Measurements from ENCODE around the gene POLR3B. TPM values are rescaled to one million over a fixed set of nuclear protein-coding genes. Genes with fewer than 3 reads are reported as not detected.

Gene POLR3B
- total and polyA plus RNA-seq, 10 of the 15 experiments (the other 5 are each of a cell fraction or from before 2014, with no cell fraction given), result 2.3 to 10.5 (median 8.0) TPM

- FAIRE-seq (no peak), DNase-seq (ENCODE audit: low read depth, low spot score) (no peak), ATAC-seq (no peak)
- Histone ChIP-seq H3K27me3 (replicated peaks in 1 of 2; ENCODE audit: control insufficient read depth in 2 of 2, insufficient read depth in 2 of 2, low read length in 1 of 2) (no peaks in the 10 kb centered on the region), H3K4me1 (ENCODE audit: control insufficient read depth, insufficient read depth, low read length) (peaks cover 6% of the 10 kb centered on the region; the same call in 1 of the 2 replicates), H3K27ac (ENCODE audit: control insufficient read depth, insufficient read depth) (no peak overlapping the region), H4K20me1 (ENCODE audit: control insufficient read depth, insufficient read depth) (no peaks in the 10 kb centered on the region), H3K9ac (ENCODE audit: control insufficient read depth, insufficient read depth, low read length) (no peak overlapping the region), H3K4me3 (no peak overlapping the region), H3K9me3 (replicated peaks; ENCODE audit: control insufficient read depth, insufficient read depth, low read length) (no peaks in the 10 kb centered on the region), H2AFZ (ENCODE audit: control insufficient read depth, low read depth, low read length) (no peak overlapping the region), H3K36me3 (ENCODE audit: control insufficient read depth in 2 of 2, insufficient read depth in 2 of 2, low read length in 1 of 2) (no peaks in the 10 kb centered on the region), H3K79me2 (ENCODE audit: control insufficient read depth, insufficient read depth, low read length) (no peaks in the 10 kb centered on the region), H3K4me2 (ENCODE audit: control insufficient read depth, insufficient read depth) (no peak overlapping the region)
- ChIA-PET POLR2A (no interaction called here), RAD21 (ENCODE audit: unreplicated experiment) (no interaction called here), CTCF (interaction anchor here (0.7 kb wide), 1 partner anchor 922 kb away, joined by 3 read pairs; no protein-coding TSS in a partner anchor), SMC1A (ENCODE audit: uncharacterized antibody, unreplicated experiment) (interaction anchor here (1.0 to 1.7 kb wide), 2 partner anchors 10 to 81 kb away, joined by 5 read pairs; no protein-coding TSS in a partner anchor)
- intact Hi-C loops (cut with micrococcal nuclease; ENCODE audit: unreplicated experiment), result no loop called here
- BruUV-seq (replicated peaks), result no TSS peak
- TF ChIP-seq ASH2L (IDR thresholded peaks at IDR 0.05; ENCODE audit: borderline replicate concordance, low read depth), result no peak
- TF ChIP-seq STAT3 (IDR thresholded peaks at IDR 0.05; ENCODE audit: low read depth, low read length), result no peak
- TF ChIP-seq MAX (IDR thresholded peaks at IDR 0.05; ENCODE audit: low read depth, low read length), result no peak
- no peak for TF ChIP-seq MEF2B (IDR thresholded peaks at IDR 0.05; ENCODE audit: partially characterized antibody, poor library complexity, severe bottlenecking)
- TF ChIP-seq SREBF2 (IDR thresholded peaks at IDR 0.05; ENCODE audit: low read length), result no peak
- TF ChIP-seq, protein P1, sequence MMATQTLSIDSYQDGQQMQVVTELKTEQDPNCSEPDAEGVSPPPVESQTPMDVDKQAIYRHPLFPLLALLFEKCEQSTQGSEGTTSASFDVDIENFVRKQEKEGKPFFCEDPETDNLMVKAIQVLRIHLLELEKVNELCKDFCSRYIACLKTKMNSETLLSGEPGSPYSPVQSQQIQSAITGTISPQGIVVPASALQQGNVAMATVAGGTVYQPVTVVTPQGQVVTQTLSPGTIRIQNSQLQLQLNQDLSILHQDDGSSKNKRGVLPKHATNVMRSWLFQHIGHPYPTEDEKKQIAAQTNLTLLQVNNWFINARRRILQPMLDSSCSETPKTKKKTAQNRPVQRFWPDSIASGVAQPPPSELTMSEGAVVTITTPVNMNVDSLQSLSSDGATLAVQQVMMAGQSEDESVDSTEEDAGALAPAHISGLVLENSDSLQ (IDR thresholded peaks at IDR 0.05), result no peak
- no peak for TF ChIP-seq RELA (IDR thresholded peaks at IDR 0.05; ENCODE audit: borderline replicate concordance, partially characterized antibody)
- TF ChIP-seq NR2C2 (IDR thresholded peaks at IDR 0.05; ENCODE audit: borderline replicate concordance, control insufficient read depth, insufficient read length, low read depth), result no peak
- no peak for TF ChIP-seq CREM (IDR thresholded peaks at IDR 0.05; ENCODE audit: low read depth)
- no peak for TF ChIP-seq RBBP5 (conservative IDR thresholded peaks at IDR 0.05)
- TF ChIP-seq, protein P2, sequence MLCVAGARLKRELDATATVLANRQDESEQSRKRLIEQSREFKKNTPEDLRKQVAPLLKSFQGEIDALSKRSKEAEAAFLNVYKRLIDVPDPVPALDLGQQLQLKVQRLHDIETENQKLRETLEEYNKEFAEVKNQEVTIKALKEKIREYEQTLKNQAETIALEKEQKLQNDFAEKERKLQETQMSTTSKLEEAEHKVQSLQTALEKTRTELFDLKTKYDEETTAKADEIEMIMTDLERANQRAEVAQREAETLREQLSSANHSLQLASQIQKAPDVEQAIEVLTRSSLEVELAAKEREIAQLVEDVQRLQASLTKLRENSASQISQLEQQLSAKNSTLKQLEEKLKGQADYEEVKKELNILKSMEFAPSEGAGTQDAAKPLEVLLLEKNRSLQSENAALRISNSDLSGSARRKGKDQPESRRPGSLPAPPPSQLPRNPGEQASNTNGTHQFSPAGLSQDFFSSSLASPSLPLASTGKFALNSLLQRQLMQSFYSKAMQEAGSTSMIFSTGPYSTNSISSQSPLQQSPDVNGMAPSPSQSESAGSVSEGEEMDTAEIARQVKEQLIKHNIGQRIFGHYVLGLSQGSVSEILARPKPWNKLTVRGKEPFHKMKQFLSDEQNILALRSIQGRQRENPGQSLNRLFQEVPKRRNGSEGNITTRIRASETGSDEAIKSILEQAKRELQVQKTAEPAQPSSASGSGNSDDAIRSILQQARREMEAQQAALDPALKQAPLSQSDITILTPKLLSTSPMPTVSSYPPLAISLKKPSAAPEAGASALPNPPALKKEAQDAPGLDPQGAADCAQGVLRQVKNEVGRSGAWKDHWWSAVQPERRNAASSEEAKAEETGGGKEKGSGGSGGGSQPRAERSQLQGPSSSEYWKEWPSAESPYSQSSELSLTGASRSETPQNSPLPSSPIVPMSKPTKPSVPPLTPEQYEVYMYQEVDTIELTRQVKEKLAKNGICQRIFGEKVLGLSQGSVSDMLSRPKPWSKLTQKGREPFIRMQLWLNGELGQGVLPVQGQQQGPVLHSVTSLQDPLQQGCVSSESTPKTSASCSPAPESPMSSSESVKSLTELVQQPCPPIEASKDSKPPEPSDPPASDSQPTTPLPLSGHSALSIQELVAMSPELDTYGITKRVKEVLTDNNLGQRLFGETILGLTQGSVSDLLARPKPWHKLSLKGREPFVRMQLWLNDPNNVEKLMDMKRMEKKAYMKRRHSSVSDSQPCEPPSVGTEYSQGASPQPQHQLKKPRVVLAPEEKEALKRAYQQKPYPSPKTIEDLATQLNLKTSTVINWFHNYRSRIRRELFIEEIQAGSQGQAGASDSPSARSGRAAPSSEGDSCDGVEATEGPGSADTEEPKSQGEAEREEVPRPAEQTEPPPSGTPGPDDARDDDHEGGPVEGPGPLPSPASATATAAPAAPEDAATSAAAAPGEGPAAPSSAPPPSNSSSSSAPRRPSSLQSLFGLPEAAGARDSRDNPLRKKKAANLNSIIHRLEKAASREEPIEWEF (IDR thresholded peaks at IDR 0.05; ENCODE audit: insufficient replicate concordance, low read depth, low read length), result no peak
- TF ChIP-seq YY1 (IDR thresholded peaks at IDR 0.05; ENCODE audit: low read depth, low read length), result no peak
- TF ChIP-seq MLLT1 (IDR thresholded peaks at IDR 0.05), result no peak
- WGBS (ENCODE audit: insufficient coverage, insufficient replicate concordance, low lambda C conversion rate, missing lambda C conversion rate), result 100% methylated on average over 1 of the region's 1 CpG
- in situ Hi-C loops (cut with MboI), result no loop called here
These were observed 49.4 kb upstream of the POLR3B start for GRCh38 chr12:106308121-106308520.

Measured in GM12878 (cell line).